GM21576 (cell line): ENCODE results near the gene ALK.
"Not testable (repeated sequence)": the region's sequence is repeated elsewhere in the genome, so short reads cannot be mapped to it uniquely, and the experiment has no call there.

Experiments used
- ATAC-seq: cut with Tn5 transposase; IDR thresholded peaks from one replicate; pipeline ENCODE4 v1.9.1; 2021; ENCODE audit warnings: mild to moderate bottlenecking, moderate library complexity; ENCODE audit not compliant: unreplicated experiment

Gene ALK

GRCh38 chr2:29844713-29845326, 76.6 kb downstream of the ALK start:
- no peak for ATAC-seq

GRCh38 chr2:29841386-29842004, 79.9 kb downstream of the ALK start:
- no peak for ATAC-seq

- no peak for ATAC-seq
Observed at GRCh38 chr2:29839306-29839705, 82.1 kb downstream of the ALK start.

GRCh38 chr2:29837925-29838324, 83.5 kb downstream of the ALK start:
- no peak for ATAC-seq

GRCh38 chr2:29834624-29835023, 86.8 kb downstream of the ALK start:
- no peak for ATAC-seq

- no peak for ATAC-seq
Observed at GRCh38 chr2:29834036-29834540, 87.3 kb downstream of the ALK start.

GRCh38 chr2:29831560-29831959, 89.8 kb downstream of the ALK start:
- no peak for ATAC-seq

- no peak for ATAC-seq
Observed at GRCh38 chr2:29829841-29830240, 91.5 kb downstream of the ALK start.

- not testable (repeated sequence) for ATAC-seq
Observed at GRCh38 chr2:29824145-29824544, 97.2 kb downstream of the ALK start.

GRCh38 chr2:29821591-29821990, 99.8 kb downstream of the ALK start:
- ATAC-seq, result no peak

- no peak for ATAC-seq
Observed at GRCh38 chr2:29819570-29819969, 101.8 kb downstream of the ALK start.

GRCh38 chr2:29817801-29818680, 103.3 kb downstream of the ALK start:
- ATAC-seq, result no peak

- no peak for ATAC-seq
Observed at GRCh38 chr2:29817299-29817698, 104.1 kb downstream of the ALK start.

GRCh38 chr2:29816651-29817050, 104.7 kb downstream of the ALK start:
- no peak for ATAC-seq

GRCh38 chr2:29811378-29811777, 110.0 kb downstream of the ALK start:
- no peak for ATAC-seq

GRCh38 chr2:29810956-29811355, 110.4 kb downstream of the ALK start:
- ATAC-seq, result no peak

GRCh38 chr2:29808321-29808720, 113.1 kb downstream of the ALK start:
- no peak for ATAC-seq

GRCh38 chr2:29807082-29807481, 114.3 kb downstream of the ALK start:
- no peak for ATAC-seq

- no peak for ATAC-seq
Observed at GRCh38 chr2:29806461-29806860, 114.9 kb downstream of the ALK start.

GRCh38 chr2:29804671-29805070, 116.7 kb downstream of the ALK start:
- ATAC-seq, result no peak

- ATAC-seq, result no peak
Observed at GRCh38 chr2:29803537-29803936, 117.8 kb downstream of the ALK start.

GRCh38 chr2:29802986-29803385, 118.4 kb downstream of the ALK start:
- ATAC-seq, result no peak
